Measurements from ENCODE around the gene POC1A. TPM values are rescaled to one million over a fixed set of nuclear protein-coding genes. Genes with fewer than 3 reads are reported as not detected.

Gene POC1A
- total RNA-seq, 2 experiments from 2014 or later = 21.2 to 23.5 TPM

- TF ChIP-seq CTCF (IDR thresholded peaks at IDR 0.05) = no peak
- Mint-ChIP-seq H3K27me3 (no peaks in the 10 kb centered on the region), H3K36me3 (ENCODE audit: low read depth) (peaks cover 17% of the 10 kb centered on the region), H3K27ac (no peak overlapping the region), H3K4me3 (no peak overlapping the region), H3K4me1 (ENCODE audit: low read depth) (peaks cover 3% of the 10 kb centered on the region), H3K9me3 (no peaks in the 10 kb centered on the region)
- ATAC-seq = no peak
- CTCF ChIA-PET = interaction anchor here (8.0 kb wide), 1 partner anchor 115 kb away, joined by 92 read pairs; no protein-coding TSS in a partner anchor
- DNase-seq = no peak
- POLR2A ChIA-PET = no interaction called here
- intact Hi-C loops (cut with micrococcal nuclease) = no loop called here
These were observed 36.7 kb downstream of the POC1A start for GRCh38 chr3:52117537-52117936.

GRCh38 chr3:52112056-52112455 is 42.2 kb downstream of the POC1A start:
- Mint-ChIP-seq H3K36me3 (ENCODE audit: low read depth) (peaks cover 4% of the 10 kb centered on the region), H3K9me3 (no peaks in the 10 kb centered on the region), H3K4me1 (ENCODE audit: low read depth) (peaks cover 1% of the 10 kb centered on the region), H3K4me3 (no peak overlapping the region), H3K27ac (no peak overlapping the region), H3K27me3 (no peaks in the 10 kb centered on the region)
- TF ChIP-seq CTCF (IDR thresholded peaks at IDR 0.05) = no peak
- ChIA-PET CTCF (interaction anchor here (1.3 to 5.4 kb wide), 2 partner anchors 11 to 33 kb away, joined by 3 to 30 read pairs; no protein-coding TSS in a partner anchor), POLR2A (interaction anchor here (1.4 kb wide), 1 partner anchor 54 kb away, joined by 3 read pairs; no protein-coding TSS in a partner anchor)
- intact Hi-C loops (cut with micrococcal nuclease) = no loop called here
- DNase-seq (no peak), ATAC-seq (no peak)

GRCh38 chr3:52110502-52110901 is 43.7 kb downstream of the POC1A start:
- intact Hi-C loops (cut with micrococcal nuclease) = no loop called here
- H3K9me3 Mint-ChIP-seq = no peaks in the 10 kb centered on the region
- CTCF ChIA-PET = interaction anchor here (5.4 kb wide), 1 partner anchor 12 kb away, joined by 30 read pairs; no protein-coding TSS in a partner anchor
- POLR2A ChIA-PET = no interaction called here
- DNase-seq (no peak), ATAC-seq (no peak)
- H3K27ac Mint-ChIP-seq = no peak overlapping the region
- H3K36me3 Mint-ChIP-seq (ENCODE audit: low read depth) = peaks cover 4% of the 10 kb centered on the region
- no peaks in the 10 kb centered on the region for H3K27me3 Mint-ChIP-seq
- no peak for TF ChIP-seq CTCF (IDR thresholded peaks at IDR 0.05)
- H3K4me1 Mint-ChIP-seq (ENCODE audit: low read depth) = peaks cover 1% of the 10 kb centered on the region
- no peak overlapping the region for H3K4me3 Mint-ChIP-seq

- ChIA-PET CTCF (interaction anchor here (1.0 to 5.4 kb wide), 2 partner anchors 13 to 229 kb away, joined by 3 to 30 read pairs; no protein-coding TSS in a partner anchor), POLR2A (no interaction called here)
- DNase-seq (no peak), ATAC-seq (no peak)
- Mint-ChIP-seq H3K27me3 (no peaks in the 10 kb centered on the region), H3K27ac (no peak overlapping the region), H3K9me3 (no peaks in the 10 kb centered on the region), H3K4me3 (no peak overlapping the region), H3K4me1 (ENCODE audit: low read depth) (peaks cover 1% of the 10 kb centered on the region), H3K36me3 (ENCODE audit: low read depth) (peaks cover 3% of the 10 kb centered on the region)
- intact Hi-C loops (cut with micrococcal nuclease) = no loop called here
- TF ChIP-seq CTCF (IDR thresholded peaks at IDR 0.05) = no peak
These were observed 44.5 kb downstream of the POC1A start for GRCh38 chr3:52109611-52110301.
